ENCODE results near the gene ATP8A1.
"Not testable (repeated sequence)": the region's sequence is repeated elsewhere in the genome, so short reads cannot be mapped to it uniquely, and the experiment has no call there.

ATP8A1 gene

DNA sequence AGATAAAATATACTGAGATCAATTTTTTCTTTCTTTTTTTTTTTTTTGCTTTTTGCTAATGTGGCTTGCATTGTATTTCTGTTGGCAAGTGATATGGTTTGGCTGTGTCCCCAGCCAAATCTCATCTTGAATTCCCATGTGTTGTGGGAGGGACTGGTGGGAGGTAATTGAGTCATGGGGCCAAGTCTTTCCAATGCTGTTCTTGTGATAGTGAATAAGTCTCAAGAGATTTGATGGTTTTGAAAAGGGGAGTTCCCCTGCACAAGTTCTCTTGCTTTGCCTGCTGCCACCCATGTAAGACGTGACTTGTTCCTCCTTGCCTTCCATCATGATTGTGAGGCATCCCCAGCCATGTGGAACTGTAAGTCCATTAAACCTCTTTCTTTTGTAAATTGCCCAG lies 195.7 kb downstream of the ATP8A1 start:
- DNase-seq, result not testable (repeated sequence)

GRCh38 chr4:42460043-42460442 lies 196.9 kb downstream of the ATP8A1 start:
- no peak for DNase-seq

DNA sequence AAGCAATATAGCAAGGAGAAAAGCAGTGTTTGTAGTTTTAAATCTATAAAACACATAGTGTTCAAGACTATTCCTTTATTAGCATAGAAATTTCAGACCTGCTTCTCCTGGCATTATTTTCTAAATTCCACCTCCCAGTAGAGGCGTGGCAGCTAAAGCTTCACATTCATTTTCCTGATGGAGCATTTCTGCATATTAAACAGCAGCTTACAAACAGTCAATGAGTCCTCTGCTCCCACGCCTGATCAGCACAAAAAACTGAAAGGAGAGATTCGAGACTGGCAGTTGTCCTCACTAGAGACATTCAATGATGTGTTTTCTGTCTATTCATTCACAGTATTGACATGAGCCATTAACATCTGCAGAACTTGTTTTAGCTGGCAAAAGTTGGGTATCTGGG lies 198.2 kb downstream of the ATP8A1 start:
- no peak for DNase-seq

- DNase-seq, result no peak
These were observed 202.0 kb downstream of the ATP8A1 start for GRCh38 chr4:42454755-42455420.

- DNase-seq, result no peak
These were observed 203.3 kb downstream of the ATP8A1 start for GRCh38 chr4:42453612-42454011.

GRCh38 chr4:42452823-42453222 lies 204.1 kb downstream of the ATP8A1 start:
- no peak for DNase-seq

DNA sequence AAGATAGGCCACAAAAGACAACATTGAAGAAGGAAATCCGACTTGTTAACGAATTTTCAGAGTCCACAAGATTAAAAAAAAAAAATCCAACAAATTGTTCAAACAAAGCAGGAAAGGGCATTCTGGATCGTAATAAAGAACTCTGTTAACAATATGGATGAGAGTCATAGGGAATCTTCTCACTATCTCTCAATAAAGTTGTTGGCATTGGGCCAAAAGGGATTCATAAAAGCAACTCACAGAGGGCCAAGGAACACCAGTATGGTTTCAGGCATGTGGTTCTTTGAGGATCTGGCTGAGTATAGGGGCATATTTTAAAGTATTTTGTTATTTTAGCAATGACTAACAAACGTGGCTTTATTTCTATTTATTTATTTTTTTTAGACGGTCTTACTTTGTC lies 210.1 kb downstream of the ATP8A1 start:
- no peak for DNase-seq

DNA sequence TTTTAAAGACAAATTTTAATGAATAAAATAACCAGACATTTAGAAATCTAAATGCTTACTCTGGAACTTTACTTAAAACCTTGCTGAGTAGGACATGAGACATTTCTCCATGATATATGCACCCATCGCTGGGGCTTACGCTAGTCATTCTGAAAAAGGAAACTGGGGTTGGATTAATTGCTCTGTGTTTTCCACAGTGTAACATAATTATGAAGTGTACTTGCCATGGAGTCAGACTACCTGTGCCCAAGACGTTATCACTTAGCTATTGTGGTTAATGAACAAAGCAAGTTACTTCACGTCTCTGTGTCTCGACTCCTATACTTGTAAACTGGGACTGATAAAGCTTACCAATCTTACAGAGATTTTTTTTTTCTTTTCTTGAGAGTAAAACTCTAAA lies 211.9 kb downstream of the ATP8A1 start:
- no peak for DNase-seq

DNA sequence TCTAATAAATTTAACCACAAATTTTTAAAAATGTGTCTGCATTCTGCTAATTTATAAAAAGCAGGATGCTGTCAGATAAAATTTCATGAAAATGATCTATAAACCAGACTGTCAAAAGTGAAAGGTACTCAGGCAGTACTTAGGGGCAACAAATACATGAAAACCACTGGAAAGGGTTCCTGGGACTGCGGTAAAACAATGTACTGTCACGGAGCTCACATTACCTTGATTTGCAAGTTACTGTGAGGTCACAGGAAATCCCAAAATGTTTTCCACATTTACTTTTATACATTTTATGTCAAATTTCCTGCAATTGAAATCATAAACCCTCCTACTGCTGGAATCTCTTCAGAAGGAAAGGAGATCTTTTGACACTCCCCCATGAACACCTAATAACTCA lies 214.3 kb downstream of the ATP8A1 start:
- no peak for DNase-seq

DNA sequence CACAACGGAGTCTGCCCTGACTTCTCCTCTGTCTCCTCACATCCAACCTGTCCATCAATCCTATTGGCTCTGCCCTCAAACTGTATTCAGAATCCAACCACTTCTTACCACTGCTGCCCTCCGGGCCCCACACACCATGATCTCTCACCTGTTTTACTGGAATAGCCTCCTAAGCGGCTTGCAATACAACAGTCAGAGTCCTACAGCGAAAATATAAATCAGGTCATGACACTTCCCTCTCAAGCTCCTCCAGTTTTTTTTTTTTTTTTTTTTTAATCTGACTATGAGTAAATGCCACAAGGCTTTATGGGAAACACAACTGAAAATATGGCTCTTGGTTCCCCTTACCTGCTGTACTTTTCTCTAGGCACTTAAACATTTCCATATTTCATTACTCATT lies 216.8 kb downstream of the ATP8A1 start:
- no peak for DNase-seq

GRCh38 chr4:42436928-42437565 lies 219.9 kb downstream of the ATP8A1 start:
- no peak for DNase-seq

- DNase-seq, result no peak
These were observed 228.9 kb downstream of the ATP8A1 start for GRCh38 chr4:42428036-42428435.

DNA sequence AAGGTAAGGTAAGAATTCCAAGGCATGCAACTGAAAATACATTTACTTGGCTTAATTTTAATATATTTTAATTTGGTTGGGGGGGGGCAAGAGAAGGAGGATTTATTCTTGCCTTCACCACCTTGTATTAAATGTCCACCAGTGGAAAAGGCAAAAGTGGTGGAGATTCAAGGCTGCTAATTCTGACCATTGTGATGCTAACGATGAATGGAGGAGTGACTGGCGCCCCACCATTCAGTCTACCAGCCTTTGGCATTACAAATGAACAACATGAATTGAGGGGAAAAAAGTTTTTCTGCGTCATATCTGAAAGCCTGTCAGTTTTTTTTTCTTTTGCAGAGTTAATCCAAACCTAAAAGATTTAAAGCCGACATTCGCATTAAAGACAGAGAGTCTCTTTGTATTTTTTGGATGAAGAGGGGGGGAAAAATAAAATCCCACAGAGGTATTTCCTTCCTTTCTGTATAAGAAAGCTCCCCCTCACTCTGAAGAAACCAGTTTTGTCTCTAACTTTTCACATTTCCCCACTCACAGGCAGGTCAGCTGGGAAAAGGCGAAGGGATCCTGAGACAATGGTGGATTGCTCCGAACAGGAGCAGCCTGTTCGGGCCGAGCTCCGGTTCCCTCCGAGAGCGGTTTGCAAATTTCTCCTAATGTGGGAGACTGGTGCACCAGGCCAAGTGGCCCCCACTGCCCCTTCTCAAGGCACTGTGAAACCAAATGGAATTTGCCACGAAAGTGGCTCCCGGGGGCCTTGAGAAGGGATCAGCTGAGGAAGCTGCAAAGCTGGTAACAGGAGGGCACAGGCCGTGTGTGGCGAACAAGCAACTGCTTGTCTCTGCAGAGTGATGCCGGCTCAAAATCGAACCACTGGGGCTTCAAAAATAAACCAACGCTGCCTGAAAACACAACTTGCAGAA lies 231.5 kb downstream of the ATP8A1 start:
- no peak for DNase-seq

- no peak for DNase-seq
These were observed 236.8 kb downstream of the ATP8A1 start for GRCh38 chr4:42420140-42420539.

DNA sequence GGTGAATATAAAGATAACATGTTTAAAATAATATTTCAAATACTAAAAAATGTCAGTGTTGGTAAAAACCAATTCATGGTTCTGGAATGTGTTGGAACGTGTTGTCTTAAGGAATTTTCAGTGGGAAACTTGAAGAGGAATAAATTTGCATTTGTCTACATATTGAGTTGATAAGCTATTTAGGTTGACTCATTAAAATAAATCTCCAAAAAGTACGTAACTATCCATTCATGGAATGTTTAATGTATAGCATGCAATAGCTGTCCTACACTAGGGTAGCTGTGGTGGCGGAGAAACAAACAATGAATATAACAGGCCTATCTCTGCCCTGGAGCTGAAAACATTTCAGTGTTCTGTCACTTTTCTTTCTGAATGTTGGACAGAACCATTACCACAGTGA lies 239.4 kb downstream of the ATP8A1 start:
- DNase-seq, result no peak

DNA sequence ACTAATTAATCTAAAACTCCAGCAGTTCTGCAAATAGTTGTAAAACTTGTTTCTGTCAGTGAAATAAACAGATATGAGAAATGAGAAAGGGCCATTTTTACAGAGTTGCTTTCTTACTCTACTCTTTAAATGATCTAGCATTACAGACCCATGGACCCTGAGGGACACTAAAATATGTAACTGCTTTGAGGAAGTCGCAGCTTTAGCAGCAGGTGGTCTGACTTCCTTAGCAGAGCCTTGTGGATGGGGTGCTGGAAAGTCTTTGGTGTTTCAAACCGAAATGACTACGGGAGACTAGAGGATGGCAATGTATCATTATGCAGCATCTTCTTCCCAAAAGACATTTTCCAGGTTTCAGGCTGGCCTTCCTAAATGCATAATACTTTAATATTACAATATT lies 240.9 kb downstream of the ATP8A1 start:
- DNase-seq, result no peak

GRCh38 chr4:42415281-42415680 lies 241.6 kb downstream of the ATP8A1 start:
- DNase-seq, result no peak

DNA sequence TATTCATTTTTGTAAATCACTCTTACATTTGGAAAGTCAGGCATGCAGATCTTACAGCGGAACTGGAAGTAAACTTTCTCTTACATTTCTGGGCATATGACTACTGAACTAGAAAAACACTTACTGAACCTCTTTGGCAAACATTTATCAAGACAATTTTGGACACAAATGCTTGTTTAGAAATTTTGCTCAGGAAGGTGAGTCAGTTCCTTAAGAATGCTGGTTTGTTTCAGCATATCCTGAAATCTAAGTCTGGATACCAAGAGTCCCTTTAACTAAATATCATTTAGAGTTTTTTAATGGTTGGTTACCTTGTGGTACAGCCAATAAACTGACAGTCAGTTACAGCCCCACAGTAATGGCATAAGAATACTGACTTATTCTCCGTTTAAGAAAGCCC lies 244.7 kb downstream of the ATP8A1 start:
- DNase-seq, result no peak

GRCh38 chr4:42411803-42412202 lies 245.1 kb downstream of the ATP8A1 start:
- no peak for DNase-seq

- no peak for DNase-seq
These were observed 246.5 kb downstream of the ATP8A1 start for GRCh38 chr4:42410446-42410845.

DNA sequence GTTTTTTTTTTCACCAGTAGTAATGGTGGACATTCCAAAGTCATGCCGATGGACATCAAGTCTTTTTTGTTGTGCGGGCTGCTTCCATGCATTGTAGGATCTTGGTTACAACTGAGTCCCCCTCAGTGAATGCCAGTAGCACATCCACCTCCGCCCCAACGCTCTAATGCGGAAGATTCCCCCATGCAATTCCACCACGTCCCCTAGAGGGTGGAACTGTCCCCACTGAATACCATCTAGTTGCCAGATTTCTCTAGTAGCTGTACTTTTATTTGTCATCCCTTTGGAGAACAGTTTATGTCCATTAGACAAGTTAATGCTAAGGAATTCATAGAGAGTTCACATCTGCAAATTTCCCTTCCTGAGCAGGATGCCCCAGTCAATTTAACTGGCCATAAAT lies 252.9 kb downstream of the ATP8A1 start:
- no peak for DNase-seq

DNA sequence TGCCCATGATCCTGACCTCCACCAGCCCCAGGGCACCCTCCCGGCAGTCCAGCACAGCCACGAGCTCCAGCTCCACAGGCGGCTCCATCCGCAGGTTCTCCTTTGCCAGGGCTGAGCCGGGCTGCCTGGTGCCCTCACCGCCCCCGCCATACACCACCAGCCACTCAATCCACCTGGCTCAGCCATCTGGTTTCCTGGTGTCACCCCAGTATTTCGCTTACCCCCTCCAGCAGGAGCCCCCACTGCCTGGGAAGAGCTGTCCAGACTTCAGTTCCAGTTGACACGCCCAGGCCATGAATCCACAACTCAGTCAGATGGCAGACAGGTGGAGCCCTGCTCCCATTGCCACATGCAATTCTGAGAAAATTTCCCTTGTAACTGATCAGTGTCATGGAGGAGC lies 255.7 kb downstream of the ATP8A1 start:
- DNase-seq, result no peak

- DNase-seq, result no peak
These were observed 257.5 kb downstream of the ATP8A1 start for GRCh38 chr4:42399393-42399792.

DNA sequence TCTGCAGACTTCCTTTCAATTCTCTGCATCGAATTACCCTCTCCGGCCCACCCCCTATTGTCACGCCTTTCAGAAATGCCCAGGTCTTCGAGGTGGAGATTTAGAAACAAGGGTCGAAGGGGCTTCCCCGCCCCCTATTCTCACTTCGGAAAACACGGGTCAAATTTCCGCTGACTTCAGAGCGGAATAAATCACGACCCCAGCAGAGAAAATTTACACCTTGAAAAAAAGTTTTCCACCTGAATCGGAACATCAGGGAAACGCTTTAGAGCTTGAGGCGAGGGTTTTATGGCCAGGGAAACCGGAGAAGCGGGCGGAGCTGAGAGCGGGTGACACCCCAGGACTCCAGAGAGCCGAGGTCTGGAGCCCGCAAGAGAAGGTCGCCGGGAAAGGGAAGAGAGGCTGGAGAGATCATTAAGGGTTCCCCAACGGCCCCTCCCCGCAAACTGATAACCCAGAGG lies 258.0 kb downstream of the ATP8A1 start:
- no peak for DNase-seq

All from NCI-H774 (cell line).